HepG2 (cell line): ENCODE measurements around the gene ASPM. TPM values are rescaled to one million over a fixed set of nuclear protein-coding genes. Genes with fewer than 3 reads are reported as not detected.

Source experiments
- AKAP8 ChIP-seq: sonication (generic); formaldehyde crosslinking; IDR thresholded peaks from 2 replicates; pipeline ENCODE4 v1.5.1; 2020; ENCODE audit warnings: mild to moderate bottlenecking, missing genetic modification reagents
- ERF ChIP-seq: IDR thresholded peaks from 2 replicates; pipeline ENCODE4 v1.6.1; 2018; ENCODE audit warnings: missing biosample characterization, missing genetic modification reagents
- HDAC2 ChIP-seq: sonication (generic); formaldehyde crosslinking; IDR thresholded peaks from 2 replicates; pipeline ENCODE4 v1.4.0; 2020; ENCODE audit warnings: missing genetic modification reagents
- LCORL ChIP-seq, 2 experiments: fragments of 450-650 bp in 1 of 2; sonication (generic) in 1 of 2; formaldehyde crosslinking in 1 of 2; IDR thresholded peaks; 2 replicates each; pipeline versions ENCODE4 v1.5.0 to v1.6.1; 2017 to 2020; ENCODE audit warnings: antibody characterized with exemption in 1 of 2, missing genetic modification reagents in 1 of 2
- MLX ChIP-seq: IDR thresholded peaks from 2 replicates; pipeline ENCODE4 v1.6.1; 2016
- MXD4 ChIP-seq: IDR thresholded peaks from 2 replicates; pipeline ENCODE4 v1.6.1; 2016; ENCODE audit warnings: mild to moderate bottlenecking, missing biosample characterization, missing genetic modification reagents
- SMAD3 ChIP-seq: sonication (generic); formaldehyde crosslinking; IDR thresholded peaks from 2 replicates; pipeline ENCODE4 v1.4.0; 2020; ENCODE audit warnings: missing genetic modification reagents
- STAT6 ChIP-seq: sonication (generic); formaldehyde crosslinking; IDR thresholded peaks from 2 replicates; pipeline ENCODE4 v1.4.0; 2020; ENCODE audit warnings: missing genetic modification reagents, mild to moderate bottlenecking, borderline replicate concordance
- ZBTB20 ChIP-seq: sonication (generic); formaldehyde crosslinking; IDR thresholded peaks from 2 replicates; pipeline ENCODE4 v1.8.1; 2023; ENCODE audit warnings: missing genetic modification reagents, low read depth, mild to moderate bottlenecking, borderline replicate concordance
- ZBTB44 ChIP-seq: sonication (generic); formaldehyde crosslinking; IDR thresholded peaks from 2 replicates; pipeline ENCODE4 v1.4.0; 2020; ENCODE audit warnings: missing genetic modification reagents
- ZNF124 ChIP-seq: sonication (generic); formaldehyde crosslinking; IDR thresholded peaks from 2 replicates; pipeline ENCODE4 v1.4.0; 2020; ENCODE audit warnings: missing genetic modification reagents
- ZNF460 ChIP-seq: sonication (generic); formaldehyde crosslinking; IDR thresholded peaks from 2 replicates; pipeline ENCODE4 v1.5.1; 2020; ENCODE audit warnings: missing genetic modification reagents, mild to moderate bottlenecking, borderline replicate concordance
- ZNF670 ChIP-seq: sonication (generic); formaldehyde crosslinking; IDR thresholded peaks from 2 replicates; pipeline ENCODE4 v1.8.0; 2022; ENCODE audit warnings: mild to moderate bottlenecking, missing genetic modification reagents, borderline replicate concordance
- ZNF768 ChIP-seq: sonication (generic); formaldehyde crosslinking; IDR thresholded peaks from 2 replicates; pipeline ENCODE4 v1.4.0; 2020; ENCODE audit warnings: missing genetic modification reagents
- ZNF776 ChIP-seq: sonication (generic); formaldehyde crosslinking; IDR thresholded peaks from 2 replicates; pipeline ENCODE4 v1.4.0; 2020; ENCODE audit warnings: mild to moderate bottlenecking, missing genetic modification reagents
- ZNF839 ChIP-seq: sonication (generic); formaldehyde crosslinking; IDR thresholded peaks from 2 replicates; pipeline ENCODE4 v1.4.0; 2020; ENCODE audit warnings: missing genetic modification reagents, mild to moderate bottlenecking, borderline replicate concordance
- polyA plus RNA-seq, 8 experiments: library from polyadenylated mRNA; depleted of rRNA in 3 of 8; stranded (reverse) in 7 of 8; unstranded in 1 of 8; fragments of >200 nt; fragmentation: Illumina TruSeq in 4 of 8; extraction: Trizol in 4 of 8; gene quantifications; 2 replicates each; pipeline versions ENCODE4 v1.2.1 to v1.2.3, GENCODE V29; 2011 to 2016; ENCODE audit warnings: low read depth in 4 of 8, missing spikeins in 1 of 8, mixed read lengths in 1 of 8; ENCODE audit not compliant: insufficient read depth in 1 of 8
- total RNA-seq, 5 experiments: library from RNA; depleted of rRNA; stranded (reverse); fragments of >200 nt; fragmentation: Illumina TruSeq; extraction: Trizol; gene quantifications; 2 replicates each; pipeline ENCODE4 v1.2.3, GENCODE V29; 2016; ENCODE audit warnings: low read depth in 1 of 5
- TF ChIP-seq, protein P1 (sequence below): sonication (generic); formaldehyde crosslinking; IDR thresholded peaks from 2 replicates; pipeline ENCODE4 v1.4.0; 2020; ENCODE audit warnings: missing genetic modification reagents, borderline replicate concordance
- TF ChIP-seq, protein P2 (sequence below): sonication (generic); formaldehyde crosslinking; IDR thresholded peaks from 2 replicates; pipeline ENCODE4 v1.5.0; 2020; ENCODE audit warnings: mild to moderate bottlenecking, low read depth, missing genetic modification reagents, borderline replicate concordance
- TF ChIP-seq, protein P3 (sequence below): sonication (generic); formaldehyde crosslinking; conservative IDR thresholded peaks from 2 replicates; pipeline ENCODE4 v1.8.0; 2022; ENCODE audit warnings: mild to moderate bottlenecking, moderate library complexity, missing genetic modification reagents

ASPM gene
- total and polyA plus RNA-seq, 2 of the 13 experiments (the other 11 are each of a cell fraction or from before 2014, with no cell fraction given): 7.7 to 29.1 TPM

- TF ChIP-seq ZBTB44 (CRISPR knock-in tag) (no peak), ZNF670 (CRISPR knock-in tag) (peak; percentile 65; the same call in 1 of the 2 replicates), HDAC2 (CRISPR knock-in tag) (peak; percentile 89), ZNF776 (no peak), LCORL (IDR thresholded peaks at IDR 0.05) (peak; percentile 51; the same call in 1 of the 2 replicates), LCORL (CRISPR knock-in tag; IDR thresholded peaks at IDR 0.05) (peak; percentile 62), ZNF839 (CRISPR knock-in tag) (no peak), MXD4 (CRISPR knock-in tag) (0 out of 2 replicates have a peak, but pooled peaks have one; percentile 25), ZNF460 (CRISPR knock-in tag) (no peak; the same call in 1 of the 2 replicates), ZBTB20 (peak; percentile 81), ERF (CRISPR knock-in tag) (peak; percentile 79), SMAD3 (peak; percentile 83), ZNF768 (CRISPR knock-in tag) (no peak), STAT6 (CRISPR knock-in tag) (peak; percentile 33; the same call in 1 of the 2 replicates), ZNF124 (CRISPR knock-in tag) (0 out of 2 replicates have a peak, but pooled peaks have one; percentile 37), MLX (peak; percentile 53; the same call in 1 of the 2 replicates), AKAP8 (CRISPR knock-in tag) (no peak)
- TF ChIP-seq, protein P1, sequence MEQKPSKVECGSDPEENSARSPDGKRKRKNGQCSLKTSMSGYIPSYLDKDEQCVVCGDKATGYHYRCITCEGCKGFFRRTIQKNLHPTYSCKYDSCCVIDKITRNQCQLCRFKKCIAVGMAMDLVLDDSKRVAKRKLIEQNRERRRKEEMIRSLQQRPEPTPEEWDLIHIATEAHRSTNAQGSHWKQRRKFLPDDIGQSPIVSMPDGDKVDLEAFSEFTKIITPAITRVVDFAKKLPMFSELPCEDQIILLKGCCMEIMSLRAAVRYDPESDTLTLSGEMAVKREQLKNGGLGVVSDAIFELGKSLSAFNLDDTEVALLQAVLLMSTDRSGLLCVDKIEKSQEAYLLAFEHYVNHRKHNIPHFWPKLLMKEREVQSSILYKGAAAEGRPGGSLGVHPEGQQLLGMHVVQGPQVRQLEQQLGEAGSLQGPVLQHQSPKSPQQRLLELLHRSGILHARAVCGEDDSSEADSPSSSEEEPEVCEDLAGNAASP (CRISPR knock-in tag): peak; percentile 71
- TF ChIP-seq, protein P2, sequence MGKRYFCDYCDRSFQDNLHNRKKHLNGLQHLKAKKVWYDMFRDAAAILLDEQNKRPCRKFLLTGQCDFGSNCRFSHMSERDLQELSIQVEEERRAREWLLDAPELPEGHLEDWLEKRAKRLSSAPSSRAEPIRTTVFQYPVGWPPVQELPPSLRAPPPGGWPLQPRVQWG (CRISPR knock-in tag): no peak
- TF ChIP-seq, protein P3, sequence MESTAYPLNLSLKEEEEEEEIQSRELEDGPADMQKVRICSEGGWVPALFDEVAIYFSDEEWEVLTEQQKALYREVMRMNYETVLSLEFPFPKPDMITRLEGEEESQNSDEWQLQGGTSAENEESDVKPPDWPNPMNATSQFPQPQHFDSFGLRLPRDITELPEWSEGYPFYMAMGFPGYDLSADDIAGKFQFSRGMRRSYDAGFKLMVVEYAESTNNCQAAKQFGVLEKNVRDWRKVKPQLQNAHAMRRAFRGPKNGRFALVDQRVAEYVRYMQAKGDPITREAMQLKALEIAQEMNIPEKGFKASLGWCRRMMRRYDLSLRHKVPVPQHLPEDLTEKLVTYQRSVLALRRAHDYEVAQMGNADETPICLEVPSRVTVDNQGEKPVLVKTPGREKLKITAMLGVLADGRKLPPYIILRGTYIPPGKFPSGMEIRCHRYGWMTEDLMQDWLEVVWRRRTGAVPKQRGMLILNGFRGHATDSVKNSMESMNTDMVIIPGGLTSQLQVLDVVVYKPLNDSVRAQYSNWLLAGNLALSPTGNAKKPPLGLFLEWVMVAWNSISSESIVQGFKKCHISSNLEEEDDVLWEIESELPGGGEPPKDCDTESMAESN: peak; percentile 63; the same call in 1 of the 2 replicates
Measured at GRCh38 chr1:197173571-197174507, 27.4 kb upstream of the ASPM start (continued).
